Measurements from ENCODE around the gene LIN7C.
"Not testable (repeated sequence)": the region's sequence is repeated elsewhere in the genome, so short reads cannot be mapped to it uniquely, and the experiment has no call there.

LIN7C gene

DNA sequence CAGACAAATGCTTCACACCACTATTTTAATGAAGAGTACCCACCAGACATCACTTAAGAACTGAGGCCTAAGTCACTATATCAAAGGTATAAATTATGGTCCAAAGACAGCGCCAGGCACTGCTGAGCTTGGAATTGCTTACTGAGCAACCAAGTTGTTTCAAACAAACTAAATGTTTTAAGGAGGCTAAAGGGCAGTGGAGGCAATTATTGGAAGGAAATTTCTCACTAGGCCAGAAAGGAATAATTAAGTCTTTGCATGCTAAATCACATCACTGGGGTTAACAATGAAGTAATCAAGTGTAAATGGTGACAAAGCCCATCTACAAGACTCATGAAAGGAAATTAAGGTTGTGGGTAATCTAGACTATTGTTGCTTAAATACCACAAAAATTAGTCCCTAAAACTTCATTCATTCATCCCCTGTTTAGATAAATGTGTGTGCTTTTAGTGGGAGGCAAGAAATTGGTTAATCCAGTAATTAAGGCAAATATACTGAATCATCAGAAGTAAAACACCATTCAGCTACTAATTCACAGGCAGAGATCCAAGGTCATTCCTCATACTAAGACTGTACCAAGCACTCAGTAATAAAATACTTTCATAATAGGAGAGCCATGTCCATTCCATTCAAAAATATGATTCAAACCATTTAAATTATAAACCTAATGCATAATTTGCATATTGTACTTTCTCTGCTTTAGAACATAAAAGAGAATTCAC, 55.2 kb downstream of the LIN7C start:
- in situ Hi-C loops (cut with HindIII; ENCODE audit: low sequenced_read_pairs), result no loop called here

DNA sequence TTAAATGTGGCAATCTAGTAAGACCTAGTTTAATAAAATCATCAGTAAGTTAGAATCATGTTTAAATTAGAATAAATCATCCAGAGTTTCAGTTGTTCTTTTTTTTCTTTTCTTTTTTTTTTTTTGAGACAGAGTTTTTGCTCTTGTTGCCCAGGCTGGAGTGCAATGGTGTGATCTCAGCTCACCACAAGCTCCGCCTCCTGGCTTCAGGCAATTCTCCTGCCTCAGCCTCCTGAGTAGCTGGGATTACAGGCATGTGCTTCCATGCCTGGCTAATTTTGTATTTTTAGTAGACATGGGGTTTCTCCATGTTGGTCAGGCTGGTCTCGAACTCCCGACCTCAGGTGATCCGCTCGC, 58.4 kb downstream of the LIN7C start:
- in situ Hi-C loops (cut with HindIII; ENCODE audit: low sequenced_read_pairs), result not testable (repeated sequence)

DNA sequence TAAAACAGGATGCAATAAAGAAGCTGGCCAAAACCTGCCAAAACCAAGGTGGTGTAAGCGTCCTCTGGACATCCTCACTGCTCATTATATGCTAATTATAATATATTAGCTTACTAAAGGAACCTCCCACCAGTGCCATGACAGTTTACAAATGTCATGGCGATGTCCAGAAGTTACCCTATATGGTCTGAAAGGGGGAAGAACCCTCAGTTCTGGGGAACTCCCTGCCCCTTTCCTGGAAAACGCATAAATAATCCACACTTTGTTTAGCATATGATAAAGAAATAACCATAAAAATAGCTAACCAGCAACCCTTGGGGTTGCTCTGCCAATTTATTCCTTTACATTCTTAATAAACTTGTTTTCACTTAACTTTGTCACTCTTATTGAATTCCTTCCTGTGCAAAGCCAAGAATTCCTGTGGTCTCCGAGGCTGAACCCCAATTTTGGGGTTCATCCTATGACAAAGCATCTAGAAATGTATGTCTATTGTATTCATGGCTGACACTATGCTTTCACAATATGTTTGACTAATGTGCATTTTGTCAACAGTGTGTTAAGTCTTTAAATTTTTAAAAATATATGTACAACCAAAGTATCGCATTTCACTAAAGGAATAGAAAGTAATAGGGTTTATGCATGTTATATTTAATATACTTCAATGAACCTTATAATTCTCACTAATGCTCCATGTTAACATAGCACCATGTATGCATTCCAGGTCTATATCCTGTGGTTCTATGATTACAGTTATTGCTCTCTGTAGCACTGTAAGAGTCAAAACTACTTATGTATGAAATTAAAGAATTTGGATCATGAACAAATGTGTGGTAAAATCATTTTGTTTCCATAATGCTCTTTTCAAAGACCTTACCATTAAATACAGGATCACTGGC, 59.0 kb downstream of the LIN7C start:
- in situ Hi-C loops (cut with HindIII; ENCODE audit: low sequenced_read_pairs), result no loop called here

DNA sequence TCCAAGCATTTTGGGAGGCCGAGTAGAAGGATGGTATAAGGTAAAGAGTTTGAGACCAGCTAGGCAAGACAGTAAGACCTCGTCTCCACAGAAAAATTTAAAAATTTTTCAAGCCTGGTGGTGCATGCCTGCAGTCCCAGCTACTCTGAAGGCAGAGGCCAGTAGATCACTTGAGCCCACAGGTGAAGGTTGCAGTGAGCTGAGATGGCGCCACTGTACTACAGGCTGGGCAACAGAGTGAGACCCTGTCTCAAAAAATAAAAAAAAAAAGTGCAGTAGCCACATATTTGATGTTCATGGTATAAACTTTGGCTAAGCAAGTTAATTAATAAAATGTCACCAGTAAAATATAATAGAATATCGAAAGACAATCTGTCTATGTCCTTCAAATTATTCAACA, 60.9 kb downstream of the LIN7C start:
- in situ Hi-C loops (cut with HindIII; ENCODE audit: low sequenced_read_pairs), result no loop called here

- in situ Hi-C loops (cut with HindIII; ENCODE audit: low sequenced_read_pairs), result no loop called here
Measured at GRCh38 chr11:27444801-27445215, 61.8 kb downstream of the LIN7C start.
